ENCODE results near the gene MED12. TPM values are rescaled to one million over a fixed set of nuclear protein-coding genes. Genes with fewer than 3 reads are reported as not detected.

The MED12 gene
- total and polyA plus RNA-seq, 2 of the 8 experiments (the other 6 are each of a cell fraction or from before 2014, with no cell fraction given): 19.4 to 48.9 TPM

DNA sequence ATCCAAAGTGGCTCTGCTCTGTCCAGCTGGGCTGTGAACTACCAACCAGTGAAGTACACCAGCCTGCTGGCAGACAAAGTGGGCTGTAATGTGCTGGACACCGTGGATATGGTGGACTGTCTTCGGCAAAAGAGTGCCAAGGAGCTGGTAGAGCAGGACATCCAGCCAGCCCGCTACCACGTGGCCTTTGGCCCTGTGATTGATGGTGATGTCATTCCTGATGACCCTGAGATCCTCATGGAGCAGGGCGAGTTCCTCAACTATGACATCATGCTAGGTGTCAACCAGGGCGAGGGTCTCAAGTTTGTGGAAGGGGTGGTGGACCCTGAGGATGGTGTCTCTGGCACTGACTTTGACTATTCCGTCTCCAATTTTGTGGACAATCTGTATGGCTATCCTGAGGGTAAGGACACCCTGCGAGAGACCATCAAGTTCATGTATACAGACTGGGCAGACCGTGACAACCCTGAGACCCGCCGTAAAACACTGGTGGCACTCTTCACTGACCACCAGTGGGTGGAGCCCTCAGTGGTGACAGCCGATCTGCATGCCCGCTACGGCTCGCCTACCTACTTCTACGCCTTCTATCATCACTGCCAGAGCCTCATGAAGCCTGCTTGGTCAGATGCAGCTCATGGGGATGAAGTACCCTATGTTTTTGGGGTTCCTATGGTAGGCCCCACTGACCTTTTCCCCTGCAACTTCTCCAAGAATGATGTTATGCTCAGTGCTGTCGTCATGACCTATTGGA is 48.8 kb downstream of the MED12 start:
- Histone ChIP-seq H3K14ac (ENCODE audit: insufficient read length) (no peak overlapping the region), H2BK120ac (replicated peaks; ENCODE audit: low read depth, low read length) (no peak overlapping the region), H3K27me3 (replicated peaks in 1 of 4; ENCODE audit: control insufficient read depth in 3 of 4, extremely low read depth in 1 of 4, insufficient read depth in 3 of 4, low read length in 3 of 4) (no peaks in the 10 kb centered on the region), H3K36me3 (ENCODE audit: control insufficient read depth in 2 of 4, insufficient read depth in 4 of 4, low read length in 3 of 4) (peaks cover 0 to 3% (median 0%) of the 10 kb centered on the region in 4 experiments; a peak in 2 of 8 replicates), H3K27ac (ENCODE audit: low read depth, low read length) (no peak overlapping the region), H2BK15ac (ENCODE audit: low read length) (no peak overlapping the region), H3K4me2 (ENCODE audit: insufficient read depth in 1 of 2, low read depth in 2 of 2, low read length in 2 of 2) (no peak overlapping the region), H3K9ac (replicated peaks in 1 of 4; ENCODE audit: extremely low read depth in 1 of 4, low read depth in 3 of 4, low read length in 3 of 4) (no peak overlapping the region), H3K79me1 (ENCODE audit: low read depth, low read length) (no peaks in the 10 kb centered on the region), H3K18ac (ENCODE audit: extremely low read depth, low read length) (no peak overlapping the region), H3K56ac (replicated peaks; ENCODE audit: insufficient read length, low read depth, low read length) (no peak overlapping the region), H3K79me2 (ENCODE audit: control insufficient read depth in 1 of 2, insufficient read depth in 2 of 2, low read length in 2 of 2) (no peaks in the 10 kb centered on the region), H2BK5ac (ENCODE audit: low read depth, low read length) (no peak overlapping the region), H2AFZ (ENCODE audit: low read length) (no peak overlapping the region), H4K91ac (replicated peaks; ENCODE audit: insufficient read length, low read length) (no peak overlapping the region), H3K4ac (replicated peaks; ENCODE audit: insufficient read length, low read depth, low read length) (no peak overlapping the region), H3K4me1 (replicated peaks in 1 of 4; ENCODE audit: control insufficient read depth in 3 of 4, insufficient read depth in 4 of 4, low read length in 3 of 4) (peaks cover 0 to 4% (median 3%) of the 10 kb centered on the region in 4 experiments; a peak in 4 of 7 replicates), H2BK12ac (ENCODE audit: low read depth, low read length) (no peak overlapping the region), H3K23ac (ENCODE audit: insufficient read length) (no peak overlapping the region), H4K8ac (ENCODE audit: extremely low read depth, insufficient read depth, low read length) (no peak overlapping the region), H3K23me2 (ENCODE audit: low read depth, low read length) (no peaks in the 10 kb centered on the region), H2BK20ac (ENCODE audit: low read length) (no peak overlapping the region), H3K4me3 (ENCODE audit: extremely low read depth in 1 of 4, insufficient read depth in 2 of 4, low read depth in 3 of 4, low read length in 4 of 4) (no peak overlapping the region), H3K9me3 (ENCODE audit: insufficient read depth in 2 of 2, low read depth in 1 of 2, low read length in 1 of 2) (no peaks in the 10 kb centered on the region), H2AK5ac (ENCODE audit: low read depth, low read length) (no peak overlapping the region), H4K20me1 (replicated peaks in 1 of 2; ENCODE audit: control insufficient read depth in 1 of 2, insufficient read depth in 2 of 2, low read length in 2 of 2) (no peaks in the 10 kb centered on the region), H4K5ac (ENCODE audit: insufficient read length, low read depth, low read length) (no peak overlapping the region)
- POLR2A ChIA-PET (ENCODE audit: partially characterized antibody): no interaction called here
- FAIRE-seq (no peak), DNase-seq (ENCODE audit: low read depth in 1 of 2, low spot score in 2 of 2) (no peak)
- CTCF ChIA-PET (ENCODE audit: partially characterized antibody): no interaction called here
- WGBS, 2 experiments (ENCODE audit: extremely low coverage in 1 of 2, insufficient coverage in 1 of 2, insufficient read length in 1 of 2, insufficient replicate concordance in 2 of 2, low coverage in 1 of 2, low lambda C conversion rate in 2 of 2, missing lambda C conversion rate in 1 of 2): 97% methylated on average over 12 of the region's 17 CpGs; no CpG with 5 or more reads in 1 of the 2 experiments
- TF ChIP-seq RNF2 (IDR thresholded peaks at IDR 0.05; ENCODE audit: borderline replicate concordance, low read depth, low read length, missing control alignments, poor library complexity, severe bottlenecking) (no peak), RXRA (IDR thresholded peaks at IDR 0.05; ENCODE audit: insufficient read depth, low read depth, low read length) (no peak), NANOG (IDR thresholded peaks at IDR 0.05; ENCODE audit: insufficient read depth, low read depth, low read length, poor library complexity, severe bottlenecking) (no peak), POU5F1 (IDR thresholded peaks at IDR 0.05; ENCODE audit: low read depth, low read length) (no peak), POLR2AphosphoS5 (IDR thresholded peaks at IDR 0.05; ENCODE audit: low read depth, low read length) (no peak), HDAC2 (IDR thresholded peaks at IDR 0.05; ENCODE audit: borderline replicate concordance in 1 of 2, low read depth in 2 of 2, low read length in 2 of 2) (no peak), BACH1 (IDR thresholded peaks at IDR 0.05; ENCODE audit: low read length) (no peak), BRCA1 (IDR thresholded peaks at IDR 0.05; ENCODE audit: low read depth, low read length) (no peak), SAP30 (IDR thresholded peaks at IDR 0.05; ENCODE audit: insufficient read depth, insufficient replicate concordance, low read length) (no peak), JUND (IDR thresholded peaks at IDR 0.05; ENCODE audit: low read length) (no peak)
- TF ChIP-seq, protein P1, sequence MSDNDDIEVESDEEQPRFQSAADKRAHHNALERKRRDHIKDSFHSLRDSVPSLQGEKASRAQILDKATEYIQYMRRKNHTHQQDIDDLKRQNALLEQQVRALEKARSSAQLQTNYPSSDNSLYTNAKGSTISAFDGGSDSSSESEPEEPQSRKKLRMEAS (IDR thresholded peaks at IDR 0.05): no peak

Measured in H1 (cell line).